OCI-LY1 (cell line): ENCODE results near the gene ST6GAL1.

ENCODE experiments used
- CTCF ChIP-seq: fragments of 200-600 bp; sonication (generic), shearing (Covaris generic); IDR thresholded peaks from 2 replicates; pipeline ENCODE4 v1.5.1; 2017; ENCODE audit warnings: mild to moderate bottlenecking, antibody characterized with exemption, low read length, moderate library complexity, mixed read lengths
- EZH2 ChIP-seq: fragments of 200-600 bp; sonication (generic), shearing (Covaris generic); IDR thresholded peaks from 2 replicates; pipeline ENCODE4 v1.8.0; 2017; ENCODE audit warnings: borderline replicate concordance, mixed run types, mild to moderate bottlenecking, antibody characterized with exemption, low read length, moderate library complexity, mixed read lengths

- no peak for TF ChIP-seq CTCF
- TF ChIP-seq EZH2, result no peak
Observed at GRCh38 chr3:186979852-186980251, 49.5 kb downstream of the ST6GAL1 start.
